ENCODE measurements around the gene ANKS1B.

DNA sequence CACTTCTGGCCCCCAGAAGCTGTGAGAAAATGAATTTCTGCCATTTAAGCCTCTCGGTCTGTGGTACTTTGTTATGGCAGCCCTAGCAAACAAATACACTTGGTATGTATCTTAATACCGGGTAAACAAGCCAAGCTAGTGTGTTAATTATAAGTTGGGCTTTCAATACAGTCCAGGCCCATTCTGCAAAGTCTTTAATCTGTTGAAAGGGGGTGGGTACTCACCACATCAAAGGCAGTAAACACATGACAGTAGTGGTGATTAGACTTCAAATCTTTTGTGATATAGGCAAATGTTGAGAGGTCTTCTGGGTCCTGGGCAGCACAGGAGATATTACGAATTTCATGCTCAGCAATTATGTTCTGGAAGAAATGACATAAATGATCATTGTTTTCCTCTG, 1211.9 kb downstream of the ANKS1B start:
- TF ChIP-seq, protein P1, sequence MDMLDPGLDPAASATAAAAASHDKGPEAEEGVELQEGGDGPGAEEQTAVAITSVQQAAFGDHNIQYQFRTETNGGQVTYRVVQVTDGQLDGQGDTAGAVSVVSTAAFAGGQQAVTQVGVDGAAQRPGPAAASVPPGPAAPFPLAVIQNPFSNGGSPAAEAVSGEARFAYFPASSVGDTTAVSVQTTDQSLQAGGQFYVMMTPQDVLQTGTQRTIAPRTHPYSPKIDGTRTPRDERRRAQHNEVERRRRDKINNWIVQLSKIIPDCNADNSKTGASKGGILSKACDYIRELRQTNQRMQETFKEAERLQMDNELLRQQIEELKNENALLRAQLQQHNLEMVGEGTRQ (IDR thresholded peaks at IDR 0.05; ENCODE audit: low read depth, low read length) = no peak
- no peak for TF ChIP-seq ELK1 (IDR thresholded peaks at IDR 0.05; ENCODE audit: borderline replicate concordance, low read depth, low read length)
- TF ChIP-seq, protein P2, sequence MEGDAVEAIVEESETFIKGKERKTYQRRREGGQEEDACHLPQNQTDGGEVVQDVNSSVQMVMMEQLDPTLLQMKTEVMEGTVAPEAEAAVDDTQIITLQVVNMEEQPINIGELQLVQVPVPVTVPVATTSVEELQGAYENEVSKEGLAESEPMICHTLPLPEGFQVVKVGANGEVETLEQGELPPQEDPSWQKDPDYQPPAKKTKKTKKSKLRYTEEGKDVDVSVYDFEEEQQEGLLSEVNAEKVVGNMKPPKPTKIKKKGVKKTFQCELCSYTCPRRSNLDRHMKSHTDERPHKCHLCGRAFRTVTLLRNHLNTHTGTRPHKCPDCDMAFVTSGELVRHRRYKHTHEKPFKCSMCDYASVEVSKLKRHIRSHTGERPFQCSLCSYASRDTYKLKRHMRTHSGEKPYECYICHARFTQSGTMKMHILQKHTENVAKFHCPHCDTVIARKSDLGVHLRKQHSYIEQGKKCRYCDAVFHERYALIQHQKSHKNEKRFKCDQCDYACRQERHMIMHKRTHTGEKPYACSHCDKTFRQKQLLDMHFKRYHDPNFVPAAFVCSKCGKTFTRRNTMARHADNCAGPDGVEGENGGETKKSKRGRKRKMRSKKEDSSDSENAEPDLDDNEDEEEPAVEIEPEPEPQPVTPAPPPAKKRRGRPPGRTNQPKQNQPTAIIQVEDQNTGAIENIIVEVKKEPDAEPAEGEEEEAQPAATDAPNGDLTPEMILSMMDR (conservative IDR thresholded peaks at IDR 0.05; ENCODE audit: low read depth, low read length) = no peak
- TF ChIP-seq MAZ (IDR thresholded peaks at IDR 0.05; ENCODE audit: borderline replicate concordance, low read depth, low read length) = no peak
- TF ChIP-seq POLR2A (IDR thresholded peaks at IDR 0.05; ENCODE audit: low read depth, low read length) = no peak
- no peak for TF ChIP-seq CEBPB (IDR thresholded peaks at IDR 0.05; ENCODE audit: low read depth, low read length)
- no peak for TF ChIP-seq SMC3 (IDR thresholded peaks at IDR 0.05; ENCODE audit: low read depth, low read length)
- no peak for TF ChIP-seq RCOR1 (IDR thresholded peaks at IDR 0.05; ENCODE audit: insufficient replicate concordance, low read length)

All from IMR-90 (cell line).